Gastrocnemius medialis (tissue), 4 donors: Measurements from ENCODE around the gene STARD13.

Experiments
- POLR2A ChIP-seq, 2 donors: fragments of 450-650 bp; IDR thresholded peaks; one replicate each; pipeline ENCODE4 v1.6.1; 2017; ENCODE audit warnings: antibody characterized with exemption in 2 of 2, mild to moderate bottlenecking in 2 of 2, moderate library complexity in 2 of 2
- TF ChIP-seq, protein P1 (sequence below), 5 experiments: fragments of 450-650 bp in 3 of 5; fragments of 200-600 bp in 2 of 5; sonication (generic) in 2 of 5; IDR thresholded peaks in 4 of 5; conservative IDR thresholded peaks in 1 of 5; 1 replicate in 4 of 5; 2 replicates in 1 of 5; pipeline ENCODE4 v1.5.1; 2016 to 2019; ENCODE audit warnings: antibody characterized with exemption in 5 of 5, mild to moderate bottlenecking in 3 of 5, moderate library complexity in 3 of 5

DNA sequence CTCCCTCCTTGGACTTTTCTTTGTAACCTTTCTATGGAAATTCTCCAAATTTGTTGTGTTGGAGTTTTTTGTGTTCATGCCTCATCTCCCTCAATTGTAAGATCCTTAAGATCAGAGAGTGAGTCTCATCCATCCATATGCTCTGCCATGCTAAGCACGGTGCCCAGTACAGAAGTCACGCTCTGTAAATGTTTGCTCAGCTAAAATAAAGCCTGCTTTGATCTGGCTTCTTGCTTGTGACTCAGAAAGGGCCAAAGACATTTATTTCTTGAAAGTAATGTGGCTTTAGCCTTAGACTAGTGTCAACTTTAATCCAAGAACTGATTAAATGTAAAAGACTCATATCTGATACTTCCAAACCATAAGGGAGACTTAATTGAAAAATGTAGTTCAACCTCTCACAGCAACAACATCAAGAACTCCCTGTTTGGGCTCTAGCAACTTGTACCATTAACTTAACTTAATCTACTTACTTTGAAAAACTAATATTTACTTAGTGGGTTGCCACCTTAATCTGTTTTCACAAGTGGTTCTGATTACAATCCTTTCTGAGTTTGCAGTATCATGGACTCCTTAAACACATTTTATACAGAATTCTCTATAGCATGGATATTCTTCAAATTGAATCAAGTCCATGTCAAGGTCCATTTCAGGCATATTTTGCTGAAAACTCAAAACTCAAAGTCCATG lies 169.1 kb downstream of the STARD13 start:
- TF ChIP-seq, protein P1, sequence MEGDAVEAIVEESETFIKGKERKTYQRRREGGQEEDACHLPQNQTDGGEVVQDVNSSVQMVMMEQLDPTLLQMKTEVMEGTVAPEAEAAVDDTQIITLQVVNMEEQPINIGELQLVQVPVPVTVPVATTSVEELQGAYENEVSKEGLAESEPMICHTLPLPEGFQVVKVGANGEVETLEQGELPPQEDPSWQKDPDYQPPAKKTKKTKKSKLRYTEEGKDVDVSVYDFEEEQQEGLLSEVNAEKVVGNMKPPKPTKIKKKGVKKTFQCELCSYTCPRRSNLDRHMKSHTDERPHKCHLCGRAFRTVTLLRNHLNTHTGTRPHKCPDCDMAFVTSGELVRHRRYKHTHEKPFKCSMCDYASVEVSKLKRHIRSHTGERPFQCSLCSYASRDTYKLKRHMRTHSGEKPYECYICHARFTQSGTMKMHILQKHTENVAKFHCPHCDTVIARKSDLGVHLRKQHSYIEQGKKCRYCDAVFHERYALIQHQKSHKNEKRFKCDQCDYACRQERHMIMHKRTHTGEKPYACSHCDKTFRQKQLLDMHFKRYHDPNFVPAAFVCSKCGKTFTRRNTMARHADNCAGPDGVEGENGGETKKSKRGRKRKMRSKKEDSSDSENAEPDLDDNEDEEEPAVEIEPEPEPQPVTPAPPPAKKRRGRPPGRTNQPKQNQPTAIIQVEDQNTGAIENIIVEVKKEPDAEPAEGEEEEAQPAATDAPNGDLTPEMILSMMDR (IDR thresholded peaks at IDR 0.05 in 4 of 5, conservative IDR thresholded peaks at IDR 0.05 in 1 of 5), result no peak
- TF ChIP-seq POLR2A (IDR thresholded peaks at IDR 0.05), result no peak
